HCT116 (cell line): ENCODE results near the gene CCDC187. TPM values are rescaled to one million over a fixed set of nuclear protein-coding genes. Genes with fewer than 3 reads are reported as not detected.

Source experiments
- ATAC-seq: fragments of 200-7000 bp; cut with Tn5 transposase; 2 replicates; pipeline ENCODE4 v1.9.1; 2020; ENCODE audit warnings: mild to moderate bottlenecking, moderate library complexity
- BruUV-seq: library from RNA; stranded (reverse); fragments of 400-500 nt; replicated peaks from 2 replicates; lab custom pipeline; 2021; lab: Mats Ljungman, UMichigan
- CTCF ChIA-PET: fragments of 300-600 bp; sonication (Branson Sonifier 250); formaldehyde crosslinking; loops from one replicate; lab custom pipeline; 2021; ENCODE audit warnings: antibody characterized with exemption; lab: Charles Lee
- POLR2A ChIA-PET: fragments of 300-600, 350-600 bp; sonication (Branson Sonifier 250); formaldehyde crosslinking; loops from one replicate; lab custom pipeline; 2021; ENCODE audit warnings: antibody characterized with exemption; lab: Charles Lee
- RAD21 ChIA-PET, 2 experiments: fragments of 300-600 bp; sonication (Branson Sonifier 250); formaldehyde crosslinking; loops; one replicate each; lab custom pipeline; 2023; ENCODE audit warnings: low total read pairs in 2 of 2; ENCODE audit not compliant: uncharacterized antibody in 2 of 2, unreplicated experiment in 2 of 2, low non-redundant PET in 1 of 2; lab: Charles Lee
- DNase-seq: peaks from one replicate; pipeline ENCODE4 v3.0.0-alpha.2; 2010; ENCODE audit warnings: low read depth, low spot score
- H2AFZ ChIP-seq: fragments of 200-600 bp; shearing (Covaris generic), sonication (generic); 2 replicates; pipeline ENCODE4 v1.6.1; 2017; ENCODE audit warnings: low read depth, mixed run types, mixed read lengths, antibody characterized with exemption, low read length; ENCODE audit not compliant: poor library complexity, severe bottlenecking
- H3K27ac ChIP-seq: 2 replicates; pipeline ENCODE4 v1.5.1; 2012; ENCODE audit warnings: low read depth, low read length
- H3K27me3 ChIP-seq: fragments of 200-600 bp; sonication (generic); 2 replicates; pipeline ENCODE4 v1.6.1; 2016; ENCODE audit warnings: mixed run types, low read length, mixed read lengths; ENCODE audit not compliant: insufficient read depth
- H3K36me3 ChIP-seq, 2 experiments: fragments of 200-500 bp in 1 of 2; fragments of 200-600 bp in 1 of 2; sonication (Bioruptor generic) in 1 of 2; sonication (generic) in 1 of 2; 2 replicates each; pipeline versions ENCODE4 v1.5.1 to v1.6.1; 2014 to 2016; ENCODE audit warnings: low read length in 2 of 2, inconsistent platforms in 1 of 2, mixed read lengths in 1 of 2, mixed run types in 1 of 2; ENCODE audit not compliant: insufficient read depth in 2 of 2, control insufficient read depth in 1 of 2
- H3K4me1 ChIP-seq, 2 experiments: fragments of 200-600 bp in 1 of 2; sonication (generic) in 1 of 2; 2 replicates each; pipeline versions ENCODE4 v1.5.1 to v1.6.1; 2012 to 2017; ENCODE audit warnings: low read length in 2 of 2, inconsistent platforms in 1 of 2, mild to moderate bottlenecking in 1 of 2, mixed read lengths in 1 of 2, mixed run types in 1 of 2, moderate library complexity in 1 of 2; ENCODE audit not compliant: insufficient read depth in 2 of 2, control insufficient read depth in 1 of 2
- H3K4me2 ChIP-seq: fragments of 200-600 bp; sonication (generic); 2 replicates; pipeline ENCODE4 v1.6.1; 2017; ENCODE audit warnings: mixed run types, low read length, mixed read lengths
- H3K4me3 ChIP-seq, 2 experiments: fragments of 200-600 bp in 1 of 2; sonication (generic) in 1 of 2; replicated peaks in 1 of 2; 2 replicates each; pipeline ENCODE4 v1.5.1; 2011 to 2016; ENCODE audit warnings: low read length in 2 of 2, control low read depth in 1 of 2, low read depth in 1 of 2, mild to moderate bottlenecking in 1 of 2, mixed read lengths in 1 of 2, mixed run types in 1 of 2
- H3K79me2 ChIP-seq: fragments of 200-600 bp; sonication (generic); 2 replicates; pipeline ENCODE4 v1.6.1; 2017; ENCODE audit warnings: mild to moderate bottlenecking, mixed run types, low read length, moderate library complexity, mixed read lengths; ENCODE audit not compliant: insufficient read depth
- H3K9ac ChIP-seq: fragments of 200-600 bp; sonication (generic); 2 replicates; pipeline ENCODE4 v1.6.1; 2016; ENCODE audit warnings: low read length, mixed read lengths
- H3K9me2 ChIP-seq: fragments of 200-600 bp; sonication (generic), shearing (Covaris generic); 2 replicates; pipeline ENCODE4 v1.6.1; 2017; ENCODE audit warnings: mixed run types, mild to moderate bottlenecking, moderate library complexity; ENCODE audit not compliant: insufficient read depth
- H3K9me3 ChIP-seq, 2 experiments: fragments of 200-500 bp in 1 of 2; fragments of 200-600 bp in 1 of 2; sonication (Bioruptor generic) in 1 of 2; sonication (generic) in 1 of 2; 2 replicates each; pipeline ENCODE4 v1.6.1; 2014 to 2017; ENCODE audit warnings: low read length in 2 of 2, mixed read lengths in 2 of 2, inconsistent platforms in 1 of 2, low read depth in 1 of 2, mild to moderate bottlenecking in 1 of 2, mixed run types in 1 of 2, moderate library complexity in 1 of 2; ENCODE audit not compliant: control insufficient read depth in 1 of 2, insufficient read depth in 1 of 2
- H4K20me1 ChIP-seq: fragments of 200-600 bp; sonication (generic), shearing (Covaris generic); 2 replicates; pipeline ENCODE4 v1.6.1; 2017; ENCODE audit warnings: mixed run types, mild to moderate bottlenecking, moderate library complexity; ENCODE audit not compliant: insufficient read depth
- CBX3 ChIP-seq: IDR thresholded peaks from 2 replicates; pipeline ENCODE4 v1.6.1; 2012; ENCODE audit warnings: low read depth
- EGR1 ChIP-seq: IDR thresholded peaks from 2 replicates; pipeline ENCODE4 v1.6.1; 2012; ENCODE audit warnings: low read depth
- ELF1 ChIP-seq: IDR thresholded peaks from 2 replicates; pipeline ENCODE4 v1.6.1; 2012; ENCODE audit warnings: low read depth, borderline replicate concordance
- FOSL1 ChIP-seq: IDR thresholded peaks from 2 replicates; pipeline ENCODE4 v1.6.1; 2012; ENCODE audit warnings: low read depth
- SIN3A ChIP-seq: IDR thresholded peaks from 2 replicates; pipeline ENCODE4 v1.6.1; 2012; ENCODE audit warnings: low read depth
- SRF ChIP-seq: IDR thresholded peaks from 2 replicates; pipeline ENCODE4 v1.6.1; 2012; ENCODE audit warnings: low read depth
- YY1 ChIP-seq: IDR thresholded peaks from 2 replicates; pipeline ENCODE4 v1.6.1; 2011; ENCODE audit warnings: low read length, low read depth, moderate library complexity, mild to moderate bottlenecking; ENCODE audit not compliant: insufficient replicate concordance; ENCODE audit errors: extremely low read depth
- ZNF274 ChIP-seq: fragments of 200-500 bp; sonication (Bioruptor generic); IDR thresholded peaks from 2 replicates; pipeline ENCODE4 v1.6.1; 2014; ENCODE audit warnings: mild to moderate bottlenecking, low read depth, low read length, inconsistent platforms
- intact Hi-C: fragments of 100-400 bp; cut with micrococcal nuclease; formaldehyde crosslinking; loops from 2 replicates; pipeline ENCODE4 v1.10.0; 2022
- total RNA-seq: library from RNA; stranded (reverse); gene quantifications from one replicate; pipeline ENCODE4 v1.2.1, GENCODE V29; 2021; ENCODE audit not compliant: unreplicated experiment
- TF ChIP-seq, protein P1 (sequence below), 3 experiments: fragments of 200-600 bp in 1 of 3; sonication (generic) in 1 of 3; IDR thresholded peaks in 2 of 3; conservative IDR thresholded peaks in 1 of 3; 2 replicates each; pipeline ENCODE4 v1.5.1; 2012 to 2017; ENCODE audit warnings: low read depth in 2 of 3, low read length in 2 of 3, antibody characterized with exemption in 1 of 3, borderline replicate concordance in 1 of 3, control low read depth in 1 of 3, mild to moderate bottlenecking in 1 of 3, mixed read lengths in 1 of 3, mixed run types in 1 of 3, moderate library complexity in 1 of 3; ENCODE audit not compliant: insufficient read depth in 1 of 3

CCDC187 gene
- total RNA-seq, 1 experiment from 2014 or later: 4.6 TPM

DNA sequence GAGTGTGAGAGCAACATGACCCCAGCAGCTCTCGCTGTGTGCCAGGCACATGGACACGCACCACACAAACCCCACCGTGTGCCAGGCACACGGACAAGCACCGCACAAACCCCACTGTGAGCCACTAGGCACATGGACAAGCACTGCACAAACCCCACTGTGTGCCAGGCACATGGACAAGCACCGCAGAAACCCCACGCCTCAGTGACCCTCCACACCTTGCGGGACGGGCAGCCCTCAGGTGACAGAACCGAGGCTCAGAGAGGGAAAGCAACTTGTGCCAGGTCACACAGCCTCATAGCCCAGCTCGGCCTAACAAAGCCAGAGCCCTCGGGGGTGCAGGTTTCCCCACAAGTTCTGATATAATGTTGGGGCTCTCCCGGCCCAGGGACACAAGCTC lies 21.5 kb upstream of the CCDC187 start:
- no peak overlapping the region for H3K4me3 ChIP-seq
- H2AFZ ChIP-seq: no peak overlapping the region
- TF ChIP-seq, protein P1, sequence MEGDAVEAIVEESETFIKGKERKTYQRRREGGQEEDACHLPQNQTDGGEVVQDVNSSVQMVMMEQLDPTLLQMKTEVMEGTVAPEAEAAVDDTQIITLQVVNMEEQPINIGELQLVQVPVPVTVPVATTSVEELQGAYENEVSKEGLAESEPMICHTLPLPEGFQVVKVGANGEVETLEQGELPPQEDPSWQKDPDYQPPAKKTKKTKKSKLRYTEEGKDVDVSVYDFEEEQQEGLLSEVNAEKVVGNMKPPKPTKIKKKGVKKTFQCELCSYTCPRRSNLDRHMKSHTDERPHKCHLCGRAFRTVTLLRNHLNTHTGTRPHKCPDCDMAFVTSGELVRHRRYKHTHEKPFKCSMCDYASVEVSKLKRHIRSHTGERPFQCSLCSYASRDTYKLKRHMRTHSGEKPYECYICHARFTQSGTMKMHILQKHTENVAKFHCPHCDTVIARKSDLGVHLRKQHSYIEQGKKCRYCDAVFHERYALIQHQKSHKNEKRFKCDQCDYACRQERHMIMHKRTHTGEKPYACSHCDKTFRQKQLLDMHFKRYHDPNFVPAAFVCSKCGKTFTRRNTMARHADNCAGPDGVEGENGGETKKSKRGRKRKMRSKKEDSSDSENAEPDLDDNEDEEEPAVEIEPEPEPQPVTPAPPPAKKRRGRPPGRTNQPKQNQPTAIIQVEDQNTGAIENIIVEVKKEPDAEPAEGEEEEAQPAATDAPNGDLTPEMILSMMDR (IDR thresholded peaks at IDR 0.05 in 2 of 3, conservative IDR thresholded peaks at IDR 0.05 in 1 of 3; ENCODE audit: borderline replicate concordance in 1 of 3, insufficient read depth in 1 of 3, low read depth in 2 of 3, low read length in 2 of 3): no peak
- TF ChIP-seq SIN3A (no peak), FOSL1 (no peak), YY1 (no peak), CBX3 (no peak), ZNF274 (no peak), EGR1 (no peak), ELF1 (no peak), SRF (no peak)
- H3K27ac ChIP-seq: no peak overlapping the region
- no peaks in the 10 kb centered on the region for H4K20me1 ChIP-seq
- intact Hi-C loops: no loop called here
- CTCF ChIA-PET: interaction anchor here (0.9 to 1.2 kb wide), 2 partner anchors 21 to 37 kb away, joined by 3 read pairs; no protein-coding TSS in a partner anchor
- peaks cover 8 to 42% of the 10 kb centered on the region in 2 experiments; a peak in 3 of 4 replicates for H3K4me1 ChIP-seq
- DNase-seq (no peak), ATAC-seq (no peak)
- no peaks in the 10 kb centered on the region for H3K27me3 ChIP-seq
- RAD21 ChIA-PET: no interaction called here
- no peaks in the 10 kb centered on the region for H3K9me3 ChIP-seq
- no peak overlapping the region for H3K9ac ChIP-seq
- BruUV-seq: no TSS peak
- no peak overlapping the region for H3K4me2 ChIP-seq
- POLR2A ChIA-PET: no interaction called here
- no peaks in the 10 kb centered on the region for H3K36me3 ChIP-seq
- H3K79me2 ChIP-seq: peaks cover 20% of the 10 kb centered on the region; the same call in 1 of the 2 replicates
- H3K9me2 ChIP-seq: no peaks in the 10 kb centered on the region
